Natural killer cell (primary cell): ENCODE data around the gene ESYT2. TPM values are rescaled to one million over a fixed set of nuclear protein-coding genes. Genes with fewer than 3 reads are reported as not detected.

ENCODE experiments used
- ATAC-seq, 3 donors: fragments of 150-1000 bp in 2 of 3; fragments of 200-7000 bp in 1 of 3; cut with Tn5 transposase; 1 replicate in 1 of 3; 2 replicates in 2 of 3; pipeline ENCODE4 v1.10.0; 2021; ENCODE audit warnings: mild to moderate bottlenecking in 2 of 3, moderate library complexity in 2 of 3
- DNase-seq, 2 donors: peaks; one replicate each; pipeline versions ENCODE4 v3.0.0 to v3.0.0-alpha.2; 2013 to 2021; ENCODE audit warnings: mixed read lengths in 1 of 2
- H3K27ac ChIP-seq: one replicate; pipeline ENCODE4 v1.5.1; 2013; ENCODE audit warnings: mild to moderate bottlenecking, low read length
- H3K27me3 ChIP-seq: one replicate; pipeline ENCODE4 v1.6.1; 2013; ENCODE audit warnings: low read length; ENCODE audit not compliant: control insufficient read depth, insufficient read depth
- H3K36me3 ChIP-seq: one replicate; pipeline ENCODE4 v1.6.1; 2013; ENCODE audit warnings: low read length; ENCODE audit not compliant: control insufficient read depth, insufficient read depth
- H3K4me1 ChIP-seq: one replicate; pipeline ENCODE4 v1.6.1; 2013; ENCODE audit warnings: low read length; ENCODE audit not compliant: control insufficient read depth, insufficient read depth
- H3K4me3 ChIP-seq: one replicate; pipeline ENCODE4 v1.5.1; 2013; ENCODE audit warnings: low read length
- H3K9me3 ChIP-seq: one replicate; pipeline ENCODE4 v1.6.1; 2013; ENCODE audit warnings: low read length; ENCODE audit not compliant: control insufficient read depth, insufficient read depth
- H3K27ac Mint-ChIP-seq, 2 donors: one replicate each; pipeline ENCODE4 v1.8.0; 2022; ENCODE audit warnings: mild to moderate bottlenecking in 2 of 2, mixed read lengths in 2 of 2, moderate library complexity in 1 of 2
- H3K27me3 Mint-ChIP-seq, 2 donors: one replicate each; pipeline ENCODE4 v1.8.0; 2022; ENCODE audit warnings: low read depth in 2 of 2, mixed read lengths in 2 of 2
- H3K36me3 Mint-ChIP-seq: one replicate; pipeline ENCODE4 v1.8.0; 2022; ENCODE audit warnings: mixed read lengths
- H3K4me1 Mint-ChIP-seq, 2 donors: one replicate each; pipeline ENCODE4 v1.8.0; 2022; ENCODE audit warnings: mixed read lengths in 2 of 2
- H3K4me3 Mint-ChIP-seq: one replicate; pipeline ENCODE4 v1.8.0; 2022; ENCODE audit warnings: mild to moderate bottlenecking, moderate library complexity, mixed read lengths
- H3K9me3 Mint-ChIP-seq, 2 donors: one replicate each; pipeline ENCODE4 v1.8.0; 2022; ENCODE audit warnings: mixed read lengths in 2 of 2
- WGBS: methylation state at CpG from one replicate; pipeline ENCODE4 v1.1.7; 2013; ENCODE audit warnings: missing lambda C conversion rate; ENCODE audit not compliant: insufficient coverage; 5-methylcytosine and 5-hydroxymethylcytosine counted together
- intact Hi-C: fragments of 100-400 bp; cut with micrococcal nuclease; formaldehyde crosslinking; loops from one replicate; pipeline ENCODE4 v1.14.2; 2022
- total RNA-seq, 4 donors: library from RNA; stranded (reverse); fragments of 120-200 nt in 1 of 4; gene quantifications; one replicate each; pipeline versions ENCODE4 v1.2.3 to v1.2.4, GENCODE V29; 2013 to 2022
- TF ChIP-seq, protein P1 (sequence below): fragments of 200-600 bp; IDR thresholded peaks from one replicate; pipeline ENCODE4 v1.8.0; 2022; ENCODE audit warnings: antibody characterized with exemption

Gene ESYT2
- total RNA-seq, 3 donors from 2014 or later (not counting 1 experiment from before 2014, with no cell fraction given), result 137 to 163 (median 160) TPM

GRCh38 chr7:158694650-158695049, 134.7 kb downstream of the ESYT2 start:
- no peaks in the 10 kb centered on the region for H3K36me3 Mint-ChIP-seq
- Histone ChIP-seq H3K36me3 (peaks cover 3% of the 10 kb centered on the region), H3K27ac (no peak overlapping the region), H3K9me3 (no peaks in the 10 kb centered on the region), H3K27me3 (no peaks in the 10 kb centered on the region), H3K4me1 (peaks cover 11% of the 10 kb centered on the region), H3K4me3 (no peak overlapping the region)
- no peaks in the 10 kb centered on the region for H3K9me3 Mint-ChIP-seq
- TF ChIP-seq, protein P1, sequence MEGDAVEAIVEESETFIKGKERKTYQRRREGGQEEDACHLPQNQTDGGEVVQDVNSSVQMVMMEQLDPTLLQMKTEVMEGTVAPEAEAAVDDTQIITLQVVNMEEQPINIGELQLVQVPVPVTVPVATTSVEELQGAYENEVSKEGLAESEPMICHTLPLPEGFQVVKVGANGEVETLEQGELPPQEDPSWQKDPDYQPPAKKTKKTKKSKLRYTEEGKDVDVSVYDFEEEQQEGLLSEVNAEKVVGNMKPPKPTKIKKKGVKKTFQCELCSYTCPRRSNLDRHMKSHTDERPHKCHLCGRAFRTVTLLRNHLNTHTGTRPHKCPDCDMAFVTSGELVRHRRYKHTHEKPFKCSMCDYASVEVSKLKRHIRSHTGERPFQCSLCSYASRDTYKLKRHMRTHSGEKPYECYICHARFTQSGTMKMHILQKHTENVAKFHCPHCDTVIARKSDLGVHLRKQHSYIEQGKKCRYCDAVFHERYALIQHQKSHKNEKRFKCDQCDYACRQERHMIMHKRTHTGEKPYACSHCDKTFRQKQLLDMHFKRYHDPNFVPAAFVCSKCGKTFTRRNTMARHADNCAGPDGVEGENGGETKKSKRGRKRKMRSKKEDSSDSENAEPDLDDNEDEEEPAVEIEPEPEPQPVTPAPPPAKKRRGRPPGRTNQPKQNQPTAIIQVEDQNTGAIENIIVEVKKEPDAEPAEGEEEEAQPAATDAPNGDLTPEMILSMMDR, result no peak
- H3K27ac Mint-ChIP-seq, result peak overlapping the region in 1 of 2 donors; percentile 2
- H3K27me3 Mint-ChIP-seq, result no peaks in the 10 kb centered on the region
- WGBS, result 79% methylated on average over 6 of the region's 6 CpGs
- DNase-seq (no peak), ATAC-seq (no peak)
- H3K4me1 Mint-ChIP-seq, result peaks cover 15 to 17% of the 10 kb centered on the region in 2 donors
- intact Hi-C loops, result no loop called here
- no peak overlapping the region for H3K4me3 Mint-ChIP-seq

DNA sequence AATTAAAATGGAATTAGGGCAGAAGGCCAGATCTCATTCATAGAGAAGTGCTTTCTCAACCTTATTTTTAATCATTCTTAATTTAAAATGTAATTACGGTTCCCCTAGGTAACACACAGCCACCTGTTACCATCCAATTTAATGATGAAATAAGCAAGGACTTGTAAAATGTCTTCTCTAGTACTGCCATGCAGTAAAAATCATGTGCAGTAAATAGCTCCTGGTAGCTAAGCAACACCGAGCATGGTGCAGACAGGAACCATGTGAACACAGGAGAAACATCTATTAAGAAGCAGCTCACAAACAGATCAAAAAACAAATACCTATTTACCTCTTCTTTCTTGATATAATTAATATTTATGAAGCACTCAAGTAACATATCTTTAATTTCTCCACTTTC, 139.8 kb downstream of the ESYT2 start:
- DNase-seq, result no peak
- H3K4me1 ChIP-seq, result no peaks in the 10 kb centered on the region
- TF ChIP-seq, protein P1, result no peak
- no peaks in the 10 kb centered on the region for H3K27me3 ChIP-seq
- no peak overlapping the region for H3K27ac ChIP-seq
- no peak for ATAC-seq
- no peak overlapping the region for H3K4me3 Mint-ChIP-seq
- H3K4me1 Mint-ChIP-seq, result peaks cover 0 to under 1% of the 10 kb centered on the region in 2 donors
- intact Hi-C loops, result no loop called here
- peaks cover 10% of the 10 kb centered on the region for H3K36me3 ChIP-seq
- H3K27me3 Mint-ChIP-seq, result no peaks in the 10 kb centered on the region
- WGBS, result 100% methylated on average over 1 of the region's 2 CpGs
- H3K27ac Mint-ChIP-seq, result no peak overlapping the region
- H3K36me3 Mint-ChIP-seq, result no peaks in the 10 kb centered on the region
- H3K9me3 ChIP-seq, result no peaks in the 10 kb centered on the region
- H3K4me3 ChIP-seq, result no peak overlapping the region
- no peaks in the 10 kb centered on the region for H3K9me3 Mint-ChIP-seq

GRCh38 chr7:158687406-158687805, 141.9 kb downstream of the ESYT2 start:
- H3K36me3 ChIP-seq, result peaks cover 10% of the 10 kb centered on the region
- WGBS, result 96% methylated on average over 7 of the region's 7 CpGs

DNA sequence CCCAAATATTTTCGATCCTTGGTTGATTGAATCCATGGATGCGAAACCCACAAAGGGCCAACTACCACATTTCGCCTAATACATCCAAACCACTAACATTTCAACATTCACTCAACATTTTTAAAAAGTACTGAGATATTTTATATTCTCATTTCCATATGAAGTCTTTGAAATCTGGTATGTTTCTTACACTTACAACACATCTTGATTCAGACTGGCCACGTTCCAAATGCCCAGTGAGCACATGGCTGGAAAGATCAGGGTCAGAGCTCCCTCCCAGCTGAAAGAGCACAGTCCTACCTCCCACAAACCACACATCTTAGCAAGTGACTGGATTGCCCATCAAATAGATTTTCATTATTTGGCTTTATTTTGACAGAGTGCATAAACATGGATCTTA, 143.6 kb downstream of the ESYT2 start:
- Histone ChIP-seq H3K4me1 (no peaks in the 10 kb centered on the region), H3K36me3 (peaks cover 10% of the 10 kb centered on the region), H3K27ac (no peak overlapping the region), H3K4me3 (no peak overlapping the region), H3K27me3 (no peaks in the 10 kb centered on the region), H3K9me3 (no peaks in the 10 kb centered on the region)
- peaks cover 0 to 7% of the 10 kb centered on the region in 2 donors for H3K4me1 Mint-ChIP-seq
- H3K9me3 Mint-ChIP-seq, result no peaks in the 10 kb centered on the region
- no peaks in the 10 kb centered on the region for H3K36me3 Mint-ChIP-seq
- no peaks in the 10 kb centered on the region for H3K27me3 Mint-ChIP-seq
- 100% methylated on average over 4 of the region's 4 CpGs for WGBS
- DNase-seq (no peak), ATAC-seq (no peak)
- TF ChIP-seq, protein P1, result no peak
- intact Hi-C loops, result no loop called here
- no peak overlapping the region for H3K27ac Mint-ChIP-seq
- H3K4me3 Mint-ChIP-seq, result no peak overlapping the region

More at GRCh38 chr7:158687406-158687805, 141.9 kb downstream of the ESYT2 start:
- DNase-seq, result no peak
- Histone ChIP-seq H3K27me3 (no peaks in the 10 kb centered on the region), H3K9me3 (no peaks in the 10 kb centered on the region), H3K27ac (no peak overlapping the region), H3K4me1 (no peaks in the 10 kb centered on the region), H3K4me3 (no peak overlapping the region)
- H3K27me3 Mint-ChIP-seq, result no peaks in the 10 kb centered on the region
- H3K27ac Mint-ChIP-seq, result no peak overlapping the region
- H3K36me3 Mint-ChIP-seq, result no peaks in the 10 kb centered on the region
- no peak for ATAC-seq
- H3K4me3 Mint-ChIP-seq, result no peak overlapping the region
- no peaks in the 10 kb centered on the region for H3K9me3 Mint-ChIP-seq
- H3K4me1 Mint-ChIP-seq, result no peaks in the 10 kb centered on the region
- intact Hi-C loops, result no loop called here
- TF ChIP-seq, protein P1, result no peak
